GM12878 (cell line): Measurements from ENCODE around the gene CHD6.
A peak's percentile ranks its signal among the peaks of the same experiment; 100 is the strongest.

Source experiments
- ETV6 ChIP-seq, 2 experiments: fragments of 450-650 bp in 1 of 2; IDR thresholded peaks in 1 of 2; conservative IDR thresholded peaks in 1 of 2; 2 replicates each; pipeline ENCODE4 v1.6.1; 2014; ENCODE audit warnings: antibody characterized with exemption in 1 of 2, borderline replicate concordance in 1 of 2, low read depth in 1 of 2, mild to moderate bottlenecking in 1 of 2, moderate library complexity in 1 of 2
- EZH2 ChIP-seq: IDR thresholded peaks from 2 replicates; pipeline ENCODE4 v1.6.1; 2012; ENCODE audit warnings: low read depth, mild to moderate bottlenecking, control low read depth, inconsistent platforms, low read length, borderline replicate concordance; ENCODE audit not compliant: control insufficient read depth
- JUND ChIP-seq: IDR thresholded peaks from 2 replicates; pipeline ENCODE4 v1.6.1; 2012; ENCODE audit warnings: low read depth, mild to moderate bottlenecking, low read length, improper control_type of control experiment, moderate library complexity
- POLR2A ChIP-seq: IDR thresholded peaks from 2 replicates; pipeline ENCODE4 v1.6.1; 2011; ENCODE audit warnings: low read depth, mild to moderate bottlenecking, low read length
- POU2F2 ChIP-seq: IDR thresholded peaks from 3 replicates; pipeline ENCODE4 v1.6.1; 2011; ENCODE audit warnings: low read depth, mild to moderate bottlenecking, low read length, borderline replicate concordance
- SP1 ChIP-seq: IDR thresholded peaks from one replicate; pipeline ENCODE4 v1.6.1; 2011; ENCODE audit warnings: low read depth, low read length
- SREBF2 ChIP-seq: IDR thresholded peaks from 2 replicates; pipeline ENCODE4 v1.6.1; 2012; ENCODE audit warnings: mild to moderate bottlenecking, low read length
- ZNF274 ChIP-seq: IDR thresholded peaks from one replicate; pipeline ENCODE4 v1.8.0; 2011; ENCODE audit not compliant: insufficient read length, insufficient read depth
- TF ChIP-seq, protein P1 (sequence below): fragments of 450-650 bp; IDR thresholded peaks from 2 replicates; pipeline ENCODE4 v1.6.1; 2017; ENCODE audit warnings: antibody characterized with exemption, mild to moderate bottlenecking, moderate library complexity
- TF ChIP-seq, protein P2 (sequence below), 3 experiments: IDR thresholded peaks in 2 of 3; conservative IDR thresholded peaks in 1 of 3; 2 replicates each; pipeline ENCODE4 v1.5.1; 2011; ENCODE audit warnings: low read depth in 3 of 3, low read length in 3 of 3, mild to moderate bottlenecking in 3 of 3, control low read depth in 2 of 3, moderate library complexity in 2 of 3, inconsistent platforms in 1 of 3, mixed read lengths in 1 of 3; ENCODE audit not compliant: control insufficient read depth in 2 of 3, insufficient read depth in 1 of 3; ENCODE audit errors: extremely low read depth in 1 of 3
- TF ChIP-seq, protein P3 (sequence below): IDR thresholded peaks from 2 replicates; pipeline ENCODE4 v1.6.1; 2011; ENCODE audit warnings: low read depth, mild to moderate bottlenecking, low read length, moderate library complexity, borderline replicate concordance; ENCODE audit errors: extremely low read depth
- TF ChIP-seq, protein P4 (sequence below): IDR thresholded peaks from 2 replicates; pipeline ENCODE4 v1.6.1; 2012; ENCODE audit warnings: mild to moderate bottlenecking, low read depth, low read length
- TF ChIP-seq, protein P5 (sequence below): IDR thresholded peaks from 2 replicates; pipeline ENCODE4 v1.6.1; 2011; ENCODE audit warnings: mild to moderate bottlenecking, low read depth, low read length, moderate library complexity; ENCODE audit not compliant: insufficient replicate concordance

DNA sequence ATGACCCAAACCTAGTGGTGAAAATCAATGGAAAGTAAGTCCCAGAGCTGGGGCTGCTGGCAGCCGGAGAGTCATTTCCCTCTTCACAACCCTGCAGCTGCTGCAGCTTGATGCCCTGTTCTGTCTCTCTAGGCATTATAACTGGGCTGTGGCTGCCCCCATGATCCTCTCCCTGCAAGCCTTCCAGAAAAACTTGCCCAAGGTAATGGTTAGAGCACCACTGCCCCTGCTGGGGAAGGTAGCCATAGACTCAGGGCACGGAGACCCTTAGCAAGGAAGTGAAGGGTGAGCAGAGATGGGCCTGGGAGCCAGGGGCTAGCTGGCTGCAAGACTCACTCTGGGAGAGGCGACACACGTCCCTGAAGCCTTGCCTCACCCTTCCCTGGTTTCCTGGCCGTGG lies 265.5 kb downstream of the CHD6 start:
- TF ChIP-seq, protein P1, sequence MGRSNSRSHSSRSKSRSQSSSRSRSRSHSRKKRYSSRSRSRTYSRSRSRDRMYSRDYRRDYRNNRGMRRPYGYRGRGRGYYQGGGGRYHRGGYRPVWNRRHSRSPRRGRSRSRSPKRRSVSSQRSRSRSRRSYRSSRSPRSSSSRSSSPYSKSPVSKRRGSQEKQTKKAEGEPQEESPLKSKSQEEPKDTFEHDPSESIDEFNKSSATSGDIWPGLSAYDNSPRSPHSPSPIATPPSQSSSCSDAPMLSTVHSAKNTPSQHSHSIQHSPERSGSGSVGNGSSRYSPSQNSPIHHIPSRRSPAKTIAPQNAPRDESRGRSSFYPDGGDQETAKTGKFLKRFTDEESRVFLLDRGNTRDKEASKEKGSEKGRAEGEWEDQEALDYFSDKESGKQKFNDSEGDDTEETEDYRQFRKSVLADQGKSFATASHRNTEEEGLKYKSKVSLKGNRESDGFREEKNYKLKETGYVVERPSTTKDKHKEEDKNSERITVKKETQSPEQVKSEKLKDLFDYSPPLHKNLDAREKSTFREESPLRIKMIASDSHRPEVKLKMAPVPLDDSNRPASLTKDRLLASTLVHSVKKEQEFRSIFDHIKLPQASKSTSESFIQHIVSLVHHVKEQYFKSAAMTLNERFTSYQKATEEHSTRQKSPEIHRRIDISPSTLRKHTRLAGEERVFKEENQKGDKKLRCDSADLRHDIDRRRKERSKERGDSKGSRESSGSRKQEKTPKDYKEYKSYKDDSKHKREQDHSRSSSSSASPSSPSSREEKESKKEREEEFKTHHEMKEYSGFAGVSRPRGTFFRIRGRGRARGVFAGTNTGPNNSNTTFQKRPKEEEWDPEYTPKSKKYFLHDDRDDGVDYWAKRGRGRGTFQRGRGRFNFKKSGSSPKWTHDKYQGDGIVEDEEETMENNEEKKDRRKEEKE, result no peak
- TF ChIP-seq, protein P2, sequence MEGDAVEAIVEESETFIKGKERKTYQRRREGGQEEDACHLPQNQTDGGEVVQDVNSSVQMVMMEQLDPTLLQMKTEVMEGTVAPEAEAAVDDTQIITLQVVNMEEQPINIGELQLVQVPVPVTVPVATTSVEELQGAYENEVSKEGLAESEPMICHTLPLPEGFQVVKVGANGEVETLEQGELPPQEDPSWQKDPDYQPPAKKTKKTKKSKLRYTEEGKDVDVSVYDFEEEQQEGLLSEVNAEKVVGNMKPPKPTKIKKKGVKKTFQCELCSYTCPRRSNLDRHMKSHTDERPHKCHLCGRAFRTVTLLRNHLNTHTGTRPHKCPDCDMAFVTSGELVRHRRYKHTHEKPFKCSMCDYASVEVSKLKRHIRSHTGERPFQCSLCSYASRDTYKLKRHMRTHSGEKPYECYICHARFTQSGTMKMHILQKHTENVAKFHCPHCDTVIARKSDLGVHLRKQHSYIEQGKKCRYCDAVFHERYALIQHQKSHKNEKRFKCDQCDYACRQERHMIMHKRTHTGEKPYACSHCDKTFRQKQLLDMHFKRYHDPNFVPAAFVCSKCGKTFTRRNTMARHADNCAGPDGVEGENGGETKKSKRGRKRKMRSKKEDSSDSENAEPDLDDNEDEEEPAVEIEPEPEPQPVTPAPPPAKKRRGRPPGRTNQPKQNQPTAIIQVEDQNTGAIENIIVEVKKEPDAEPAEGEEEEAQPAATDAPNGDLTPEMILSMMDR (IDR thresholded peaks at IDR 0.05 in 2 of 3, conservative IDR thresholded peaks at IDR 0.05 in 1 of 3; ENCODE audit: control insufficient read depth in 2 of 3, extremely low read depth in 1 of 3, insufficient read depth in 1 of 3, low read depth in 3 of 3, low read length in 3 of 3), result 0 out of 6 replicates have a peak, but pooled peaks of 1 of the 3 experiments have one; percentile 9
- no peak for TF ChIP-seq POLR2A
- no peak for TF ChIP-seq EZH2
- TF ChIP-seq SP1, result no peak
- TF ChIP-seq, protein P3, sequence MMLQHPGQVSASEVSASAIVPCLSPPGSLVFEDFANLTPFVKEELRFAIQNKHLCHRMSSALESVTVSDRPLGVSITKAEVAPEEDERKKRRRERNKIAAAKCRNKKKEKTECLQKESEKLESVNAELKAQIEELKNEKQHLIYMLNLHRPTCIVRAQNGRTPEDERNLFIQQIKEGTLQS, result no peak
- TF ChIP-seq ZNF274, result no peak
- no peak for TF ChIP-seq SREBF2
- TF ChIP-seq, protein P4, sequence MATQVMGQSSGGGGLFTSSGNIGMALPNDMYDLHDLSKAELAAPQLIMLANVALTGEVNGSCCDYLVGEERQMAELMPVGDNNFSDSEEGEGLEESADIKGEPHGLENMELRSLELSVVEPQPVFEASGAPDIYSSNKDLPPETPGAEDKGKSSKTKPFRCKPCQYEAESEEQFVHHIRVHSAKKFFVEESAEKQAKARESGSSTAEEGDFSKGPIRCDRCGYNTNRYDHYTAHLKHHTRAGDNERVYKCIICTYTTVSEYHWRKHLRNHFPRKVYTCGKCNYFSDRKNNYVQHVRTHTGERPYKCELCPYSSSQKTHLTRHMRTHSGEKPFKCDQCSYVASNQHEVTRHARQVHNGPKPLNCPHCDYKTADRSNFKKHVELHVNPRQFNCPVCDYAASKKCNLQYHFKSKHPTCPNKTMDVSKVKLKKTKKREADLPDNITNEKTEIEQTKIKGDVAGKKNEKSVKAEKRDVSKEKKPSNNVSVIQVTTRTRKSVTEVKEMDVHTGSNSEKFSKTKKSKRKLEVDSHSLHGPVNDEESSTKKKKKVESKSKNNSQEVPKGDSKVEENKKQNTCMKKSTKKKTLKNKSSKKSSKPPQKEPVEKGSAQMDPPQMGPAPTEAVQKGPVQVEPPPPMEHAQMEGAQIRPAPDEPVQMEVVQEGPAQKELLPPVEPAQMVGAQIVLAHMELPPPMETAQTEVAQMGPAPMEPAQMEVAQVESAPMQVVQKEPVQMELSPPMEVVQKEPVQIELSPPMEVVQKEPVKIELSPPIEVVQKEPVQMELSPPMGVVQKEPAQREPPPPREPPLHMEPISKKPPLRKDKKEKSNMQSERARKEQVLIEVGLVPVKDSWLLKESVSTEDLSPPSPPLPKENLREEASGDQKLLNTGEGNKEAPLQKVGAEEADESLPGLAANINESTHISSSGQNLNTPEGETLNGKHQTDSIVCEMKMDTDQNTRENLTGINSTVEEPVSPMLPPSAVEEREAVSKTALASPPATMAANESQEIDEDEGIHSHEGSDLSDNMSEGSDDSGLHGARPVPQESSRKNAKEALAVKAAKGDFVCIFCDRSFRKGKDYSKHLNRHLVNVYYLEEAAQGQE, result no peak
- TF ChIP-seq, protein P5, sequence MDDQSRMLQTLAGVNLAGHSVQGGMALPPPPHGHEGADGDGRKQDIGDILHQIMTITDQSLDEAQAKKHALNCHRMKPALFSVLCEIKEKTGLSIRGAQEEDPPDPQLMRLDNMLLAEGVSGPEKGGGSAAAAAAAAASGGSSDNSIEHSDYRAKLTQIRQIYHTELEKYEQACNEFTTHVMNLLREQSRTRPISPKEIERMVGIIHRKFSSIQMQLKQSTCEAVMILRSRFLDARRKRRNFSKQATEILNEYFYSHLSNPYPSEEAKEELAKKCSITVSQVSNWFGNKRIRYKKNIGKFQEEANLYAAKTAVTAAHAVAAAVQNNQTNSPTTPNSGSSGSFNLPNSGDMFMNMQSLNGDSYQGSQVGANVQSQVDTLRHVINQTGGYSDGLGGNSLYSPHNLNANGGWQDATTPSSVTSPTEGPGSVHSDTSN, result no peak
- no peak for TF ChIP-seq JUND
- TF ChIP-seq ETV6 (conservative IDR thresholded peaks at IDR 0.05 in 1 of 2, IDR thresholded peaks at IDR 0.05 in 1 of 2; ENCODE audit: borderline replicate concordance in 1 of 2, low read depth in 1 of 2), result no peak
- no peak for TF ChIP-seq POU2F2
